Effector memory CD8-positive, alpha-beta T cell (primary cell): ENCODE measurements around the gene ANP32D.
"Not testable (repeated sequence)": the region's sequence is repeated elsewhere in the genome, so short reads cannot be mapped to it uniquely, and the experiment has no call there.

ENCODE experiments used
- ATAC-seq: fragments of 150-1000 bp; cut with Tn5 transposase; replicated peaks from 2 replicates; pipeline ENCODE4 v1.10.0; 2021; ENCODE audit warnings: mild to moderate bottlenecking, moderate library complexity
- DNase-seq, 3 experiments: peaks; one replicate each; pipeline ENCODE4 v3.0.0; 2021
- H3K27ac Mint-ChIP-seq, 2 donors: one replicate each; pipeline ENCODE4 v1.8.0; 2022; ENCODE audit warnings: mild to moderate bottlenecking in 2 of 2, mixed read lengths in 2 of 2, moderate library complexity in 2 of 2
- H3K27me3 Mint-ChIP-seq, 2 donors: one replicate each; pipeline ENCODE4 v1.8.0; 2022; ENCODE audit warnings: mixed read lengths in 2 of 2
- H3K36me3 Mint-ChIP-seq: one replicate; pipeline ENCODE4 v1.8.0; 2022; ENCODE audit warnings: mild to moderate bottlenecking, moderate library complexity, mixed read lengths; ENCODE audit not compliant: insufficient read depth
- H3K4me1 Mint-ChIP-seq, 2 donors: one replicate each; pipeline ENCODE4 v1.8.0; 2022; ENCODE audit warnings: low read depth in 2 of 2, mixed read lengths in 2 of 2
- H3K4me3 Mint-ChIP-seq, 2 donors: one replicate each; pipeline ENCODE4 v1.8.0; 2022; ENCODE audit warnings: mild to moderate bottlenecking in 2 of 2, mixed read lengths in 2 of 2, moderate library complexity in 2 of 2
- H3K9me3 Mint-ChIP-seq, 2 donors: one replicate each; pipeline ENCODE4 v1.8.0; 2022; ENCODE audit warnings: mixed read lengths in 2 of 2

Gene ANP32D

DNA sequence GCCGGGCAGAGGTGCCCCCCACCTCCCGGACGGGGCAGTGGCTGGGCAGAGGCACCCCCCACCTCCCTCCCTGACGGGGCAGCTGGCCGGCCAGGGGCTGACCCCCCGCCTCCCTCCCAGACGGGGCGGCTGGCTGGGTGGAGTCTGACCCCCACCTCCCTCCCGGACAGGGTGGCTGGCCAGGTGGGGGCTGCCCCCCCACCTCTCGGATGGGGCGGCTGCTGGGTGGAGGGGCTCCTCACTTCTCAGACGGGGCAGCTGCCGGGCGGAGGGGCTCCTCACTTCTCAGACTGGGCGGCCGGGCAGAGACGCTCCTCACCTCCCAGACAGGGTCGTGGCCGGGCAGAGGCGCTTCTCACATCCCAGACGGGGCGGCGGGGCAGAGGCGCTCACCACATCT, 48.0 kb downstream of the ANP32D start:
- H3K9me3 Mint-ChIP-seq, H3K27ac Mint-ChIP-seq, ATAC-seq, H3K36me3 Mint-ChIP-seq, H3K4me3 Mint-ChIP-seq, DNase-seq, H3K4me1 Mint-ChIP-seq: not testable (repeated sequence)
- H3K27me3 Mint-ChIP-seq: peaks cover 5 to 13% of the 10 kb centered on the region in 2 donors
